H1 (cell line): Measurements from ENCODE around the gene TNFRSF18. TPM values are rescaled to one million over a fixed set of nuclear protein-coding genes. Genes with fewer than 3 reads are reported as not detected.

Experiments used
- CHD7 ChIP-seq: fragments of 300-600 bp; sonication (generic); IDR thresholded peaks from 2 replicates; pipeline ENCODE4 v1.7.1; 2012; ENCODE audit warnings: low read length, moderate library complexity, mild to moderate bottlenecking, inconsistent platforms; ENCODE audit not compliant: insufficient replicate concordance
- polyA plus RNA-seq, 7 experiments: library from polyadenylated mRNA; depleted of rRNA in 3 of 7; stranded (reverse) in 5 of 7; unstranded in 2 of 7; fragments of >200 nt in 5 of 7; fragments of 200-250 nt in 2 of 7; gene quantifications; 1 replicate in 5 of 7; 2 replicates in 1 of 7; 4 replicates in 1 of 7; pipeline versions ENCODE4 v1.2.1 to v1.2.3, GENCODE V29; 2011 to 2013; ENCODE audit warnings: missing spikeins in 2 of 7, mixed read lengths in 2 of 7
- total RNA-seq: library from RNA; stranded (reverse); fragmentation: NEBNext Ultra II Directional; extraction: Animal tissue kit (Norgen Biotek cat#: 25700); gene quantifications from 2 replicates; pipeline ENCODE4 v1.2.1, GENCODE V29; 2021

TNFRSF18 gene
- total and polyA plus RNA-seq, 2 of the 8 experiments (the other 6 are each of a cell fraction or from before 2014, with no cell fraction given), result 1.5 to 2.5 TPM

GRCh38 chr1:1181938-1182410 lies 24.4 kb downstream of the TNFRSF18 start (continued):
- no peak for TF ChIP-seq CHD7
